Stimulated activated CD8-positive, alpha-beta memory T cell treated with anti-CD3 and anti-CD28 coated beads, Interleukin-12 subunit alpha, Interleukin-12 subunit beta, amount 100 ng/mL, for 24 hours (primary cell): ENCODE data around the gene NKAIN2.
"Not testable (repeated sequence)": the region's sequence is repeated elsewhere in the genome, so short reads cannot be mapped to it uniquely, and the experiment has no call there.

Experiments used
- DNase-seq: peaks from one replicate; pipeline ENCODE4 v3.0.0-alpha.2; 2020; ENCODE audit errors: extremely low read depth

The NKAIN2 gene

GRCh38 chr6:124679387-124679786 is 875.7 kb downstream of the NKAIN2 start:
- no peak for DNase-seq

- DNase-seq = no peak
Measured at GRCh38 chr6:124682751-124683150, 879.1 kb downstream of the NKAIN2 start.

- DNase-seq = no peak
Measured at GRCh38 chr6:124683507-124683906, 879.8 kb downstream of the NKAIN2 start.

- DNase-seq = no peak
Measured at GRCh38 chr6:124684621-124685020, 881.0 kb downstream of the NKAIN2 start.

GRCh38 chr6:124688369-124688768 is 884.7 kb downstream of the NKAIN2 start:
- no peak for DNase-seq

- no peak for DNase-seq
Measured at GRCh38 chr6:124694139-124694705, 890.6 kb downstream of the NKAIN2 start.

GRCh38 chr6:124699038-124699437 is 895.4 kb downstream of the NKAIN2 start:
- DNase-seq = no peak

- no peak for DNase-seq
Measured at GRCh38 chr6:124703541-124703940, 899.9 kb downstream of the NKAIN2 start.

- not testable (repeated sequence) for DNase-seq
Measured at GRCh38 chr6:124712532-124712931, 908.9 kb downstream of the NKAIN2 start.

GRCh38 chr6:124714728-124715127 is 911.1 kb downstream of the NKAIN2 start:
- DNase-seq = no peak

- no peak for DNase-seq
Measured at GRCh38 chr6:124719913-124720312, 916.2 kb downstream of the NKAIN2 start.

- no peak for DNase-seq
Measured at GRCh38 chr6:124721331-124721730, 917.7 kb downstream of the NKAIN2 start.

GRCh38 chr6:124722141-124722878 is 918.6 kb downstream of the NKAIN2 start:
- DNase-seq = no peak

- no peak for DNase-seq
Measured at GRCh38 chr6:124723671-124724070, 920.0 kb downstream of the NKAIN2 start.

- DNase-seq = not testable (repeated sequence)
Measured at GRCh38 chr6:124737804-124738203, 934.1 kb downstream of the NKAIN2 start.

GRCh38 chr6:124738482-124738881 is 934.8 kb downstream of the NKAIN2 start:
- DNase-seq = no peak

- DNase-seq = no peak
Measured at GRCh38 chr6:124741341-124741740, 937.7 kb downstream of the NKAIN2 start.

GRCh38 chr6:124742971-124743370 is 939.3 kb downstream of the NKAIN2 start:
- no peak for DNase-seq

GRCh38 chr6:124743420-124743819 is 939.8 kb downstream of the NKAIN2 start:
- no peak for DNase-seq

- no peak for DNase-seq
Measured at GRCh38 chr6:124747349-124747748, 943.7 kb downstream of the NKAIN2 start.

GRCh38 chr6:124748778-124749177 is 945.1 kb downstream of the NKAIN2 start:
- no peak for DNase-seq

GRCh38 chr6:124753001-124753400 is 949.3 kb downstream of the NKAIN2 start:
- DNase-seq = no peak

GRCh38 chr6:124753562-124754105 is 950.0 kb downstream of the NKAIN2 start:
- no peak for DNase-seq
